Mesendoderm (in vitro differentiated cells): ENCODE results near the gene SUGCT.
"Not testable (repeated sequence)": the region's sequence is repeated elsewhere in the genome, so short reads cannot be mapped to it uniquely, and the experiment has no call there.

Experiments used
- DNase-seq: peaks from one replicate; pipeline ENCODE4 v3.0.0; 2013
- H2AK5ac ChIP-seq: 2 replicates; pipeline ENCODE4 v1.6.1; 2013; ENCODE audit warnings: low read length, inconsistent platforms
- H2BK120ac ChIP-seq: 2 replicates; pipeline ENCODE4 v1.6.1; 2013; ENCODE audit warnings: low read depth, mild to moderate bottlenecking, low read length, moderate library complexity, mixed read lengths
- H2BK15ac ChIP-seq: replicated peaks from 2 replicates; pipeline ENCODE4 v1.6.1; 2013; ENCODE audit warnings: low read depth, mild to moderate bottlenecking, moderate library complexity
- H2BK5ac ChIP-seq: 2 replicates; pipeline ENCODE4 v1.6.1; 2013; ENCODE audit warnings: low read length, inconsistent platforms
- H3K18ac ChIP-seq: 2 replicates; pipeline ENCODE4 v1.6.1; 2013; ENCODE audit warnings: mild to moderate bottlenecking, low read length, mixed read lengths
- H3K23ac ChIP-seq: one replicate; pipeline ENCODE4 v1.6.1; 2013; ENCODE audit warnings: low read length
- H3K27ac ChIP-seq: 2 replicates; pipeline ENCODE4 v1.5.1; 2013; ENCODE audit warnings: low read depth, mild to moderate bottlenecking, inconsistent platforms, low read length, moderate library complexity
- H3K27me3 ChIP-seq: 2 replicates; pipeline ENCODE4 v1.6.1; 2013; ENCODE audit warnings: low read length, control low read depth, mild to moderate bottlenecking, inconsistent platforms; ENCODE audit not compliant: insufficient read depth, poor library complexity
- H3K36me3 ChIP-seq: 2 replicates; pipeline ENCODE4 v1.6.1; 2013; ENCODE audit warnings: low read length, inconsistent platforms; ENCODE audit not compliant: control insufficient read depth, insufficient read depth
- H3K4ac ChIP-seq: one replicate; pipeline ENCODE4 v1.6.1; 2013; ENCODE audit warnings: low read depth, mild to moderate bottlenecking, low read length, moderate library complexity
- H3K4me1 ChIP-seq: 2 replicates; pipeline ENCODE4 v1.6.1; 2013; ENCODE audit warnings: low read depth, low read length, inconsistent platforms; ENCODE audit not compliant: control insufficient read depth
- H3K4me2 ChIP-seq: 2 replicates; pipeline ENCODE4 v1.6.1; 2013; ENCODE audit warnings: low read length
- H3K4me3 ChIP-seq: 2 replicates; pipeline ENCODE4 v1.5.1; 2013; ENCODE audit warnings: mild to moderate bottlenecking, low read length
- H3K56ac ChIP-seq: one replicate; pipeline ENCODE4 v1.6.1; 2013; ENCODE audit warnings: low read length
- H3K79me1 ChIP-seq: 2 replicates; pipeline ENCODE4 v1.6.1; 2013; ENCODE audit warnings: low read length, inconsistent platforms
- H3K79me2 ChIP-seq: 2 replicates; pipeline ENCODE4 v1.6.1; 2013; ENCODE audit warnings: mild to moderate bottlenecking, low read length; ENCODE audit not compliant: control insufficient read depth, insufficient read depth
- H3K9ac ChIP-seq: 2 replicates; pipeline ENCODE4 v1.6.1; 2013; ENCODE audit warnings: low read length, inconsistent platforms
- H4K5ac ChIP-seq: one replicate; pipeline ENCODE4 v1.6.1; 2013; ENCODE audit warnings: low read length
- H4K8ac ChIP-seq: one replicate; pipeline ENCODE4 v1.6.1; 2013; ENCODE audit warnings: low read depth, mild to moderate bottlenecking, control low read depth, low read length, moderate library complexity
- WGBS: extraction: QIAGEN DNeasy Blood & Tissue Kit; methylation state at CpG from one replicate; pipeline ENCODE4 v1.1.7; 2013; ENCODE audit warnings: low lambda C conversion rate, missing lambda C conversion rate; ENCODE audit not compliant: insufficient coverage; ENCODE audit errors: extremely low coverage; 5-methylcytosine and 5-hydroxymethylcytosine counted together

The SUGCT gene

GRCh38 chr7:40403703-40404476 is 269.1 kb downstream of the SUGCT start:
- H2AK5ac ChIP-seq: no peak overlapping the region
- no peak overlapping the region for H3K23ac ChIP-seq
- no peak overlapping the region for H3K4me2 ChIP-seq
- no peak overlapping the region for H3K18ac ChIP-seq
- no peak overlapping the region for H3K4me3 ChIP-seq
- no peak for DNase-seq
- no peak overlapping the region for H3K56ac ChIP-seq
- H3K4ac ChIP-seq: no peak overlapping the region
- no peak overlapping the region for H4K5ac ChIP-seq
- no peaks in the 10 kb centered on the region for H3K27me3 ChIP-seq
- no peak overlapping the region for H3K9ac ChIP-seq
- H4K8ac ChIP-seq: no peak overlapping the region
- no peaks in the 10 kb centered on the region for H3K79me2 ChIP-seq
- no peak overlapping the region for H2BK120ac ChIP-seq
- no CpG with 5 or more reads among the region's 3 CpGs for WGBS
- H3K4me1 ChIP-seq: no peaks in the 10 kb centered on the region
- no peak overlapping the region for H2BK15ac ChIP-seq
- no peaks in the 10 kb centered on the region for H3K79me1 ChIP-seq
- H3K36me3 ChIP-seq: no peaks in the 10 kb centered on the region
- H2BK5ac ChIP-seq: no peak overlapping the region
- H3K27ac ChIP-seq: no peak overlapping the region

GRCh38 chr7:40405991-40406390 is 271.2 kb downstream of the SUGCT start:
- Histone ChIP-seq H3K4ac (no peak overlapping the region), H4K8ac (no peak overlapping the region), H2BK15ac (no peak overlapping the region), H3K9ac (no peak overlapping the region), H2BK120ac (no peak overlapping the region), H3K56ac (no peak overlapping the region), H3K79me1 (no peaks in the 10 kb centered on the region), H3K36me3 (no peaks in the 10 kb centered on the region), H3K4me3 (no peak overlapping the region), H2BK5ac (no peak overlapping the region), H3K23ac (no peak overlapping the region), H3K4me2 (no peak overlapping the region), H3K27ac (no peak overlapping the region), H3K27me3 (no peaks in the 10 kb centered on the region), H3K18ac (no peak overlapping the region), H3K79me2 (no peaks in the 10 kb centered on the region), H3K4me1 (no peaks in the 10 kb centered on the region), H2AK5ac (no peak overlapping the region), H4K5ac (no peak overlapping the region)
- no CpG with 5 or more reads among the region's 2 CpGs for WGBS
- DNase-seq: no peak

GRCh38 chr7:40412323-40412722 is 277.5 kb downstream of the SUGCT start:
- no peaks in the 10 kb centered on the region for H3K4me1 ChIP-seq
- no peak overlapping the region for H2BK15ac ChIP-seq
- no peak overlapping the region for H4K8ac ChIP-seq
- H3K4me2 ChIP-seq: no peak overlapping the region
- no peaks in the 10 kb centered on the region for H3K27me3 ChIP-seq
- DNase-seq: no peak
- no peak overlapping the region for H3K9ac ChIP-seq
- H2AK5ac ChIP-seq: no peak overlapping the region
- H3K18ac ChIP-seq: no peak overlapping the region
- no peak overlapping the region for H2BK120ac ChIP-seq
- no peaks in the 10 kb centered on the region for H3K36me3 ChIP-seq
- H3K79me1 ChIP-seq: no peaks in the 10 kb centered on the region
- no peaks in the 10 kb centered on the region for H3K79me2 ChIP-seq
- no peak overlapping the region for H3K56ac ChIP-seq
- H3K27ac ChIP-seq: no peak overlapping the region
- H3K4ac ChIP-seq: no peak overlapping the region
- no peak overlapping the region for H2BK5ac ChIP-seq
- H3K23ac ChIP-seq: no peak overlapping the region
- WGBS: 100% methylated on average over 1 of the region's 2 CpGs
- no peak overlapping the region for H3K4me3 ChIP-seq
- H4K5ac ChIP-seq: no peak overlapping the region

GRCh38 chr7:40414704-40415103 is 279.9 kb downstream of the SUGCT start:
- H3K56ac ChIP-seq, H3K36me3 ChIP-seq, H3K79me2 ChIP-seq, H3K4me2 ChIP-seq, H2BK5ac ChIP-seq, H3K18ac ChIP-seq, H3K4ac ChIP-seq, H4K5ac ChIP-seq, H4K8ac ChIP-seq, H2BK120ac ChIP-seq, H3K4me3 ChIP-seq, H3K27me3 ChIP-seq, H2BK15ac ChIP-seq, H3K23ac ChIP-seq, H3K9ac ChIP-seq, H3K4me1 ChIP-seq, H3K27ac ChIP-seq, DNase-seq, H3K79me1 ChIP-seq, H2AK5ac ChIP-seq: not testable (repeated sequence)
- no CpG with 5 or more reads among the region's 9 CpGs for WGBS

- Histone ChIP-seq H3K23ac (no peak overlapping the region), H2AK5ac (no peak overlapping the region), H3K4ac (no peak overlapping the region), H4K8ac (no peak overlapping the region), H3K27ac (no peak overlapping the region), H3K56ac (no peak overlapping the region), H2BK120ac (no peak overlapping the region), H2BK15ac (no peak overlapping the region), H3K18ac (no peak overlapping the region), H2BK5ac (no peak overlapping the region), H3K36me3 (no peaks in the 10 kb centered on the region), H3K4me1 (no peaks in the 10 kb centered on the region), H3K4me3 (no peak overlapping the region), H3K79me2 (no peaks in the 10 kb centered on the region), H3K79me1 (no peaks in the 10 kb centered on the region), H4K5ac (no peak overlapping the region), H3K4me2 (no peak overlapping the region), H3K9ac (no peak overlapping the region), H3K27me3 (no peaks in the 10 kb centered on the region)
- peak; percentile 6 for DNase-seq
- WGBS: no CpG with 5 or more reads among the region's 1 CpG
Measured at GRCh38 chr7:40418448-40418847, 283.6 kb downstream of the SUGCT start.

GRCh38 chr7:40418983-40419382 is 284.2 kb downstream of the SUGCT start:
- no peak overlapping the region for H3K4ac ChIP-seq
- no peak overlapping the region for H2BK15ac ChIP-seq
- H3K27me3 ChIP-seq: no peaks in the 10 kb centered on the region
- no peak overlapping the region for H4K8ac ChIP-seq
- H3K23ac ChIP-seq: no peak overlapping the region
- no peak overlapping the region for H2BK120ac ChIP-seq
- no peak overlapping the region for H3K9ac ChIP-seq
- H2AK5ac ChIP-seq: no peak overlapping the region
- no peak overlapping the region for H3K4me3 ChIP-seq
- H3K79me2 ChIP-seq: no peaks in the 10 kb centered on the region
- H3K4me1 ChIP-seq: no peaks in the 10 kb centered on the region
- no peak overlapping the region for H3K56ac ChIP-seq
- no peaks in the 10 kb centered on the region for H3K79me1 ChIP-seq
- DNase-seq: no peak
- 100% methylated on average over 2 of the region's 3 CpGs for WGBS
- no peak overlapping the region for H4K5ac ChIP-seq
- no peak overlapping the region for H3K27ac ChIP-seq
- no peak overlapping the region for H3K4me2 ChIP-seq
- no peak overlapping the region for H3K18ac ChIP-seq
- no peaks in the 10 kb centered on the region for H3K36me3 ChIP-seq
- H2BK5ac ChIP-seq: no peak overlapping the region
